Measurements from ENCODE around the gene TPO.
A peak's percentile ranks its signal among the peaks of the same experiment; 100 is the strongest.

The TPO gene

DNA sequence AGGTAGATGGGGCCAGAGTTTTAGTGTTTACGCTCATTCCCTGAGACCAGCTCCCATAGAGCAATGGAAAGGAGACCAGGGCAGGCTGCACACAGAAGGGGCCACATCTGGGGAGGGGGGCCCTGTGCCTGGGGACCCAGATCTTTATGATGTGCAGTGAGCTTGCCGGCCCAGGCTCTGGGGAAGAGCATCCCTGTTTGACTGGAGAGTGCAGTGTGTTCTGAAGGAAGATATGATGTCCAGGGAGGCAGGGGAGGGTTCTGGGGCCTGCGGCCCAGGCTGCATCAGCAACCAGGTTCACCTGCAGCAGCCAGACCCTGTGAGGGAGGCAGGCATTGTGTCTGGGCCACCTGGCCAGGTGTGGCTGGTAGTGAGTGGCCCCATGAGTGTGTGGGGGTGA lies 13.8 kb downstream of the TPO start:
- no peak overlapping the region for H3K27ac ChIP-seq (ENCODE audit: low read depth, low read length)
- no peak overlapping the region for H3K4me3 ChIP-seq (ENCODE audit: low read length)
- no peaks in the 10 kb centered on the region for H3K9me3 ChIP-seq (ENCODE audit: insufficient read depth, low read depth, low read length)
- peaks cover 6% of the 10 kb centered on the region; the same call in 1 of the 2 replicates for H3K4me1 ChIP-seq (ENCODE audit: insufficient read depth, low read length)
- no peaks in the 10 kb centered on the region for H3K27me3 ChIP-seq (ENCODE audit: insufficient read depth, low read length)
- no peak overlapping the region for H3K9ac ChIP-seq (ENCODE audit: low read depth, low read length)
- H3K36me3 ChIP-seq (ENCODE audit: insufficient read depth, low read length): no peaks in the 10 kb centered on the region
- 93% methylated on average over 3 of the region's 3 CpGs for WGBS

DNA sequence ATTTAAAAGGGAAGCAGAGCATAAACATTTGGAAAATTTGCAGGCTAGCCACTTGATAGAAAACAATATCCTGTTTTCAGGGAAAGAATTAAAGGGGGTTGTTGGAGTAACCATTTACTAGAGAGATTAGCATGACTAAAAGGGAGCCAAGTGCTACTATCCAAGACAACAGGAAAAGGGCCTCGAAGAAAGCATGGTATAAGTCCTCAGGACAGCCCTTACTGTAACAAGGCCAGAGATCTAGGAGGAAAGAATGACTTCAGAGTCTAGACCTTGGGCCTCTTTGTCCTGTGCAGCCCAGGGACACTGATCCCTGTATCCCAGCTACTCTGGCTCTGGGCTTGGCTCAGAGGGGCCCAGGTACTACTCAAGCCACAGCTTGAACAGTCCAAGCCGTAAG lies 16.6 kb downstream of the TPO start:
- Histone ChIP-seq H3K4me3 (ENCODE audit: low read length) (no peak overlapping the region), H3K4me1 (ENCODE audit: insufficient read depth, low read length) (peaks cover 6% of the 10 kb centered on the region; the same call in 1 of the 2 replicates), H3K36me3 (ENCODE audit: insufficient read depth, low read length) (no peaks in the 10 kb centered on the region), H3K9ac (ENCODE audit: low read depth, low read length) (no peak overlapping the region), H3K27ac (ENCODE audit: low read depth, low read length) (peak overlapping the region; percentile 17; the same call in 1 of the 2 replicates), H3K27me3 (ENCODE audit: insufficient read depth, low read length) (no peaks in the 10 kb centered on the region), H3K9me3 (ENCODE audit: insufficient read depth, low read depth, low read length) (no peaks in the 10 kb centered on the region)
- WGBS: 87% methylated on average over 2 of the region's 2 CpGs

DNA sequence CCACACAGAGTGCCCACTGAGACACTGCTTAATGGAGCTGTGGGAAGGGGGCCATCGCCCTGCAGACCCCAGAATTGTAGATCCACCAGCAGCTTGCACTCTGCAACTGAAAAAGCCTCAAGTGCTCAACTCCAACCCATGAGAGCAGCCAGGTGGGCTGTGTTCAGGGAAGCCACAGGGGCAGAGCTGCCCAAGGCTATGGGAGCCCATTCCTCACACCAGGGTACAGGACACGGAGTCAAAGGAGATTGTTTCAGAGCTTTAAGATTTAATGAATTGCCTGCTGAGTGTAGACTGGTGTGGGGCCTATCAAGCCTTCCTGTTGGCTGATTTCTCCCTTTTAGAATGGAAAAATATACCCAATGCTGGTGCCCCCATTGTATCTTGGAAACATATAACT lies 17.2 kb downstream of the TPO start:
- Histone ChIP-seq H3K9ac (ENCODE audit: low read depth, low read length) (no peak overlapping the region), H3K36me3 (ENCODE audit: insufficient read depth, low read length) (no peaks in the 10 kb centered on the region), H3K27me3 (ENCODE audit: insufficient read depth, low read length) (no peaks in the 10 kb centered on the region), H3K4me1 (ENCODE audit: insufficient read depth, low read length) (peaks cover 6% of the 10 kb centered on the region; the same call in 1 of the 2 replicates), H3K4me3 (ENCODE audit: low read length) (no peak overlapping the region), H3K9me3 (ENCODE audit: insufficient read depth, low read depth, low read length) (no peaks in the 10 kb centered on the region), H3K27ac (ENCODE audit: low read depth, low read length) (no peak overlapping the region)
- 95% methylated on average over 2 of the region's 2 CpGs for WGBS

DNA sequence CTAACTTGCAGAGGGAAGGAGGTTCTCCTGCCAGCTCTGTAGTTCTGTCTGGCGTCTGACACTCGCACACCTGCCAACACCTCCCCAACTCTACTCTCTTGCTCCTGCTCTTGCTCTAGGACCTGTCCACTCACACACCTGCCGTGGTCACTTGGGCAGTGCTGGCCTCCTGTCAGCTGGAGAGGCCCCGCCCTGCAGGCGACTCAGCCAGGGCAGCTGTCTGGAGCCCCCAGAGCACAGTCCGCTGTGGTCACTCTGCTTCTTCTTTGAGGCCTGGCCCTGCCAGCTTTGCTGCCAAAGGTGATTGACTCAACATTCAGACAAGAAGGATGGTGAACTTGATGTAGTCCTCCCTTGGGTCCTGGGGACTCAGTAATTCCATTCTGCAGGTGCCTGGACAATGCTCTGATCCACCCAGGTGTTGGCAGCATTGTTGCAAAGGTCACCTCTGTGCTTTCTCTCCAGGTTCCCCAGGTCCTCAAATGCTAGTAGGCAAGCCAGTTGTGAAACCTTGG lies 18.7 kb downstream of the TPO start:
- WGBS: 86% methylated on average over 6 of the region's 6 CpGs

DNA sequence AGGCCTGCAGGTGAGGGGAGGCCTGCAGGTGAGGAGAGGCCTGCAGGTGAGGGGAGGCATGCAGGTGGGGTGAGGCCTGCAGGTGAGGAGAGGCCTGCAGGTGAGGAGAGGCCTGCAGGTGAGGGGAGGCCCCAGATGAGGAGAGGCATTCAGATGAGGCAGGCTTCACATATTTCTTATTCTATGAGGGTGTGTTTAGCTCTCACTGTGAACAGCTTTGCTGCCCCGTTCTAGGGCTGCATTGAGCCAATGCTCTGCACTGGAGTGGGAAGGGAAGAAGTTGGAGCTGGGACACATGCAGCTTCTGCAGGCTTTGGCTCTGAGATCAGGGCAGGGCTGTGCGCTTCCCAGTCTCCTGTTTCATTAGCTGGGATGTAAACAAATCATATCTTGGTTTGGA lies 19.5 kb downstream of the TPO start:
- Histone ChIP-seq H3K4me1 (ENCODE audit: insufficient read depth, low read length) (peaks cover 6% of the 10 kb centered on the region; the same call in 1 of the 2 replicates), H3K9ac (ENCODE audit: low read depth, low read length) (no peak overlapping the region), H3K27me3 (ENCODE audit: insufficient read depth, low read length) (no peaks in the 10 kb centered on the region), H3K36me3 (ENCODE audit: insufficient read depth, low read length) (no peaks in the 10 kb centered on the region), H3K27ac (ENCODE audit: low read depth, low read length) (no peak overlapping the region), H3K9me3 (ENCODE audit: insufficient read depth, low read depth, low read length) (no peaks in the 10 kb centered on the region), H3K4me3 (ENCODE audit: low read length) (no peak overlapping the region)
- 94% methylated on average over 2 of the region's 2 CpGs for WGBS

More for the DNA sequence above, 18.7 kb downstream of the TPO start:
- H3K9ac ChIP-seq (ENCODE audit: low read depth, low read length): no peak overlapping the region
- H3K27ac ChIP-seq (ENCODE audit: low read depth, low read length): no peak overlapping the region
- no peaks in the 10 kb centered on the region for H3K9me3 ChIP-seq (ENCODE audit: insufficient read depth, low read depth, low read length)
- H3K4me3 ChIP-seq (ENCODE audit: low read length): no peak overlapping the region
- H3K36me3 ChIP-seq (ENCODE audit: insufficient read depth, low read length): no peaks in the 10 kb centered on the region
- H3K27me3 ChIP-seq (ENCODE audit: insufficient read depth, low read length): no peaks in the 10 kb centered on the region
- H3K4me1 ChIP-seq (ENCODE audit: insufficient read depth, low read length): peaks cover 6% of the 10 kb centered on the region; the same call in 1 of the 2 replicates

DNA sequence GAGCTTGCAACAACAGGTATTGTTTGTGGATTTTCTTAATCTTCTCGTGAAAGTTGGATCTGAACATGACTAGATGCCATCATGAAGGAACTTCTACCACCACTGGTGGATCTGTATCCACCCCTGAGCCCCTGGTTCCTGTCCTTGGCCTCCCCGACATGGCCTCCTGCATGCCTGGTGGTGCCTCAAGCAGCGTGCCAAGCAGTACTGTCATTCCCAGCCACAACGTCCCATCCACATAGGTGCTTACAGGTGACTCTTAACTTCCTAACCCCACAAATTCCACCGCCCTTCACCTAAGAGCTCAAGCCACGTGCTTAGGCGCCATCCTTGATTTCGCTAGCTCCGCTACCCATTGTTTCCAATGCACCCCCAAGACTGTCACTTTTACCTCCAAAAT lies 23.1 kb downstream of the TPO start:
- 95% methylated on average over 9 of the region's 9 CpGs for WGBS
- Histone ChIP-seq H3K4me3 (ENCODE audit: low read length) (no peak overlapping the region), H3K9me3 (ENCODE audit: insufficient read depth, low read depth, low read length) (no peaks in the 10 kb centered on the region), H3K27me3 (ENCODE audit: insufficient read depth, low read length) (no peaks in the 10 kb centered on the region), H3K4me1 (ENCODE audit: insufficient read depth, low read length) (no peaks in the 10 kb centered on the region), H3K36me3 (ENCODE audit: insufficient read depth, low read length) (no peaks in the 10 kb centered on the region), H3K27ac (ENCODE audit: low read depth, low read length) (no peak overlapping the region), H3K9ac (ENCODE audit: low read depth, low read length) (no peak overlapping the region)

DNA sequence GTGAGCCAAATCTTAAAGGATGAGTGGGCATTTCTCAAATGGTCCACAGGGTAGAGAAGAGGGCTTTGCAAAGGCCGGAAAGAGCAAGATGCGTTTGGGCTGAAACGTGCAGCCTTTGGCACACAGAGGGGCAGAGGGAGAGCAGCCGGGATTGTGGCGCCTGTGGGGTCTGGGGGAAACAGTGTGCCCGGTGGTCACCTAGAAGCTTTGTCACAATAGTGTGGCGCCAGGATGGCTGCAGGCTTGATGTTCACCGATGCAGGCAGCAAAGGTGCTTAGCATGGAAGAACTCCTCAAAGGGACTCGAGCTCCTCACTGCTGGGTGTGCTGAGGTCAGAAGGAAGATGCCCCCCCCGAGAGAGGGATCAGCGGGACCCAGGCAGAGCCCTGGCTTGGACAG lies 23.8 kb downstream of the TPO start:
- Histone ChIP-seq H3K9ac (ENCODE audit: low read depth, low read length) (no peak overlapping the region), H3K27ac (ENCODE audit: low read depth, low read length) (no peak overlapping the region), H3K36me3 (ENCODE audit: insufficient read depth, low read length) (no peaks in the 10 kb centered on the region), H3K27me3 (ENCODE audit: insufficient read depth, low read length) (no peaks in the 10 kb centered on the region), H3K9me3 (ENCODE audit: insufficient read depth, low read depth, low read length) (0 out of 2 replicates have a peak, but pooled peaks cover 2% of the 10 kb centered on the region), H3K4me3 (ENCODE audit: low read length) (no peak overlapping the region), H3K4me1 (ENCODE audit: insufficient read depth, low read length) (no peaks in the 10 kb centered on the region)
- WGBS: 84% methylated on average over 11 of the region's 11 CpGs

DNA sequence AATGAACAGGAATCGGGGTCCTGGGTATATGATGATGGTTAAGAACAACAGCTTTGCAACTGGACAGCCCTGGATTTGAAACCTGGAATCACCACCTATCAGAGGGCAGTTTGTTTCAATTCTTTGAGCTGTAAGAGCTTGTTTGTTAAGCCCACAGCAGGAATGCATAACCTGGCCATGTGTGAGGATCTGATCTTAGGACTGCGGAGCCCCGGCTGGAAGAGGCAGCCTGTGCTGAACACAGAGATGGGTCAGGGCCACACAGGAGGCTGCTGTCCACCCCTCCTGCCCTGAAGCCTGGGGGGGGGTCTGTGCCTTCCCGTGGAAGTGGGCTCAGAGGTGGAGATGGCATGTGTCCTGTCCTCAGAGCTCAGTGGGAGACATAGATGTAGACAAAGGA lies 24.3 kb downstream of the TPO start:
- 93% methylated on average over 4 of the region's 4 CpGs for WGBS
- Histone ChIP-seq H3K9ac (ENCODE audit: low read depth, low read length) (no peak overlapping the region), H3K9me3 (ENCODE audit: insufficient read depth, low read depth, low read length) (0 out of 2 replicates have a peak, but pooled peaks cover 3% of the 10 kb centered on the region), H3K4me3 (ENCODE audit: low read length) (no peak overlapping the region), H3K27me3 (ENCODE audit: insufficient read depth, low read length) (no peaks in the 10 kb centered on the region), H3K27ac (ENCODE audit: low read depth, low read length) (no peak overlapping the region), H3K4me1 (ENCODE audit: insufficient read depth, low read length) (no peaks in the 10 kb centered on the region), H3K36me3 (ENCODE audit: insufficient read depth, low read length) (no peaks in the 10 kb centered on the region)

DNA sequence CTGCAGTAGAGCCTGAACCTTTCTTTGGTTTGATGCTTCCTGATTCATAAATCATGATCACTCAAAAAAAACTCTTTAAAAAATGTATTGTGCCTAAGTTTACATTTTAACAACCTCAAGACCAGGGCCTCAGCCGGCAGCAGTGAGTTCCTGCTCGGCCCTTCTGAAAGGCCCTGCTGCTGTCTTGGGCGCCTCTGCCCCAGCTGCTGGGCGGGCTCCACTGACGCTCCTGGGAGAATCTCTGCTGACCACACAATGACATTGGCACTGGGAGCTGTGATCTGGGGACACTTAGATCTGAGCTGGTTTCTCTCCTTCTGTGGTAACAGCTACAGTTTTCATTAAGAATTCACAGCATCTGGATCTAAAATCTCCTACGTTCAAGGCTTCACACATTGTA lies 25.7 kb downstream of the TPO start:
- 94% methylated on average over 6 of the region's 6 CpGs for WGBS
- no peak overlapping the region for H3K27ac ChIP-seq (ENCODE audit: low read depth, low read length)
- H3K4me3 ChIP-seq (ENCODE audit: low read length): no peak overlapping the region
- H3K4me1 ChIP-seq (ENCODE audit: insufficient read depth, low read length): no peaks in the 10 kb centered on the region
- 0 out of 2 replicates have a peak, but pooled peaks cover 3% of the 10 kb centered on the region for H3K9me3 ChIP-seq (ENCODE audit: insufficient read depth, low read depth, low read length)
- H3K27me3 ChIP-seq (ENCODE audit: insufficient read depth, low read length): no peaks in the 10 kb centered on the region
- H3K9ac ChIP-seq (ENCODE audit: low read depth, low read length): no peak overlapping the region
- no peaks in the 10 kb centered on the region for H3K36me3 ChIP-seq (ENCODE audit: insufficient read depth, low read length)

DNA sequence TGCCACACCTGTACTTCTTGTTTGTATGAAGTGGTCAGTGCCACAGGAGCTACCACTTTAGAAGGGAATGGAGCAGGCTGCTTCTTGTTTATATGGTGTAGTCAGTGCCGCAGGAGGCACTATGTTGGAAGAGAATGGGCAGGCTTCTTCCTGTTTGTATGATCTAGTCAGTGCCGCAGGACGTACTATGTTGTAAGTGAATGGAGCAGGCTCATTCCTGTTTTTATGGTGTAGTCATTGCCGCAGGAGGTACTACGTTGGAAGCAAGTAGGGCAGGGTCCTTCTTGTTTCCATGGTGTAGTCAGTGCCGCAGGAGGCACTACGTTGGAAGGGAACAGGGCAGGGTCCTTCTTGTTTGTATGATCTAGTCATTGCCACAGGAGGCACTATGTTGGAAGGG lies 27.3 kb downstream of the TPO start:
- WGBS: 88% methylated on average over 7 of the region's 7 CpGs

DNA sequence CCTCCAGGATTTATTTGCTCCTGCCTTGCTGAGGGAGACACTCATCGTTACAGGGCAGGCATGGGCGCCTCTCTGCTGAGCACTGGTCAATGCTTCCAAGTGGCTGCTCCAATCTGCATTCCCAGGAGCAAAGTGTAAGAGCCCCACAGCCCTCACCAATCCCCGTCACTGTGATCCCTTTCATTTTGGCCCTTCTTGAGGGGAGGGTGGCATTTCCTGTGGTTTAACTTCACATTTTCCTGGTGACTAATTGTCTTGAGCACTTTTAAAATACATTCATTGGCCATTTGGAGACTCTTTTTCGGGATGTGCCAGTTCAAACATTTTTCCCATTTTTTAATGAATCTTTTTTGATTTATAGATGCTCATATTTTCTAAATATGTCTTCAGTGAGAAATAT lies 33.0 kb downstream of the TPO start:
- Histone ChIP-seq H3K9me3 (ENCODE audit: insufficient read depth, low read depth, low read length) (0 out of 2 replicates have a peak, but pooled peaks cover 3% of the 10 kb centered on the region), H3K4me3 (ENCODE audit: low read length) (no peak overlapping the region), H3K27me3 (ENCODE audit: insufficient read depth, low read length) (no peaks in the 10 kb centered on the region), H3K4me1 (ENCODE audit: insufficient read depth, low read length) (no peaks in the 10 kb centered on the region), H3K36me3 (ENCODE audit: insufficient read depth, low read length) (no peaks in the 10 kb centered on the region), H3K27ac (ENCODE audit: low read depth, low read length) (no peak overlapping the region), H3K9ac (ENCODE audit: low read depth, low read length) (no peak overlapping the region)
- 96% methylated on average over 4 of the region's 4 CpGs for WGBS

More for the DNA sequence above, 27.3 kb downstream of the TPO start:
- no peaks in the 10 kb centered on the region for H3K36me3 ChIP-seq (ENCODE audit: insufficient read depth, low read length)
- H3K4me1 ChIP-seq (ENCODE audit: insufficient read depth, low read length): no peaks in the 10 kb centered on the region
- H3K27ac ChIP-seq (ENCODE audit: low read depth, low read length): no peak overlapping the region
- H3K9ac ChIP-seq (ENCODE audit: low read depth, low read length): no peak overlapping the region
- no peak overlapping the region for H3K4me3 ChIP-seq (ENCODE audit: low read length)
- H3K27me3 ChIP-seq (ENCODE audit: insufficient read depth, low read length): no peaks in the 10 kb centered on the region
- H3K9me3 ChIP-seq (ENCODE audit: insufficient read depth, low read depth, low read length): 0 out of 2 replicates have a peak, but pooled peaks cover 3% of the 10 kb centered on the region

DNA sequence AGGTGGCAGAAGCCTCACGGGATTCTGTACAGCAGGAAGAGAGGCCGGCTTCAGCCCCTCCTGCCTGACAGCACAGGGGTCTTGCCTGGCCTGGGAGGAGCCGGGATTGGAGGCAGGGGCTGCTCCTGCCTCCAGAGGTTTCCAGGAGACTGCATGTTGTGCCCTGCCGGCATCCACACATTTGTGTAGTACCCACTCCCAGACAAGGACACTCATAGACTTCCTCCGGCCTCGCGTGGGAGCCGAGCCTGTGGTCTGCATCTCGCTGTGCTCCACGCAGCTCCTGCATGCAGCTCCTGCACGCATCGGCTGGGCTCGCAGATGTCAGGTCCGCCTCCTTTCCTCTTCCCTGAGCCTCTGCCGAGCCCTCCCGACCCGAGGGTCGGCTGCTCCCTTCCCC lies 34.7 kb downstream of the TPO start:
- Histone ChIP-seq H3K27me3 (ENCODE audit: insufficient read depth, low read length) (no peaks in the 10 kb centered on the region), H3K4me3 (ENCODE audit: low read length) (no peak overlapping the region), H3K36me3 (ENCODE audit: insufficient read depth, low read length) (no peaks in the 10 kb centered on the region), H3K9ac (ENCODE audit: low read depth, low read length) (no peak overlapping the region), H3K4me1 (ENCODE audit: insufficient read depth, low read length) (no peaks in the 10 kb centered on the region), H3K27ac (ENCODE audit: low read depth, low read length) (no peak overlapping the region), H3K9me3 (ENCODE audit: insufficient read depth, low read depth, low read length) (no peaks in the 10 kb centered on the region)
- WGBS: 73% methylated on average over 18 of the region's 18 CpGs
